K562 (cell line): Measurements from ENCODE around the gene FGF21. TPM values are rescaled to one million over a fixed set of nuclear protein-coding genes. Genes with fewer than 3 reads are reported as not detected.

Source experiments
- CBX1 ChIP-seq: sonication (generic); IDR thresholded peaks from 2 replicates; pipeline ENCODE4 v1.6.1; 2016; ENCODE audit warnings: antibody characterized with exemption, low read depth, mild to moderate bottlenecking
- CBX2 ChIP-seq: fragments of 200-600 bp; sonication (generic); IDR thresholded peaks from one replicate; pipeline ENCODE4 v1.6.1; 2012; ENCODE audit warnings: mild to moderate bottlenecking, low read length, inconsistent platforms; ENCODE audit not compliant: insufficient read depth, poor library complexity, severe bottlenecking
- CBX5 ChIP-seq: IDR thresholded peaks from 2 replicates; pipeline ENCODE4 v1.6.1; 2014; ENCODE audit warnings: low read depth, borderline replicate concordance
- CHCHD3 ChIP-seq: fragments of 250-450 bp; sonication (Bioruptor Pico); IDR thresholded peaks from 2 replicates; pipeline ENCODE4 v2.1.2; 2022; ENCODE audit warnings: mild to moderate bottlenecking
- CHD2 ChIP-seq: IDR thresholded peaks from 2 replicates; pipeline ENCODE4 v1.6.1; 2011; ENCODE audit warnings: low read depth, low read length
- DACH1 ChIP-seq: fragments of 450-650 bp; IDR thresholded peaks from 2 replicates; pipeline ENCODE4 v1.6.1; 2018; ENCODE audit not compliant: partially characterized antibody
- DPF2 ChIP-seq: fragments of 450-650 bp; IDR thresholded peaks from 2 replicates; pipeline ENCODE4 v1.6.1; 2016
- EP400 ChIP-seq: fragments of 450-650 bp; IDR thresholded peaks from 2 replicates; pipeline ENCODE4 v1.6.1; 2017; ENCODE audit warnings: antibody characterized with exemption, mild to moderate bottlenecking, moderate library complexity
- FOXJ3 ChIP-seq: sonication (generic); formaldehyde crosslinking; IDR thresholded peaks from 2 replicates; pipeline ENCODE4 v1.4.0; 2020; ENCODE audit warnings: mild to moderate bottlenecking, missing genetic modification reagents
- ILK ChIP-seq: fragments of 450-650 bp; IDR thresholded peaks from 2 replicates; pipeline ENCODE4 v1.6.1; 2016; ENCODE audit warnings: missing genetic modification characterization, low read depth, mild to moderate bottlenecking, missing compliant biosample characterization, moderate library complexity, borderline replicate concordance
- KDM2B ChIP-seq: fragments of 250-450 bp; sonication (Bioruptor Pico); IDR thresholded peaks from 2 replicates; pipeline ENCODE4 v1.8.0; 2021; ENCODE audit warnings: mild to moderate bottlenecking, moderate library complexity
- KLF6 ChIP-seq: fragments of 250-450 bp; sonication (Bioruptor Pico); IDR thresholded peaks from 2 replicates; pipeline ENCODE4 v1.4.0; 2020; ENCODE audit warnings: mild to moderate bottlenecking, moderate library complexity, borderline replicate concordance
- MAZ ChIP-seq, 2 experiments: fragments of 450-650 bp in 1 of 2; sonication (generic) in 1 of 2; formaldehyde crosslinking; IDR thresholded peaks in 1 of 2; conservative IDR thresholded peaks in 1 of 2; 2 replicates each; pipeline versions ENCODE4 v1.4.0 to v1.5.0; 2020; ENCODE audit warnings: mild to moderate bottlenecking in 1 of 2, missing genetic modification reagents in 1 of 2
- NCOA2 ChIP-seq, 2 experiments: fragments of 450-650 bp; IDR thresholded peaks; 2 replicates each; pipeline ENCODE4 v1.6.1; 2018; ENCODE audit warnings: mild to moderate bottlenecking in 2 of 2, moderate library complexity in 1 of 2; ENCODE audit not compliant: partially characterized antibody in 2 of 2
- NFXL1 ChIP-seq: fragments of 450-650 bp; formaldehyde crosslinking; IDR thresholded peaks from 2 replicates; pipeline ENCODE4 v1.4.0; 2021; ENCODE audit warnings: mild to moderate bottlenecking
- NR1H2 ChIP-seq: sonication (generic); formaldehyde crosslinking; IDR thresholded peaks from 2 replicates; pipeline ENCODE4 v1.4.0; 2020; ENCODE audit warnings: mild to moderate bottlenecking, missing genetic modification reagents
- PTBP1 ChIP-seq: fragments of 200-400 bp; formaldehyde crosslinking; IDR thresholded peaks from 2 replicates; pipeline ENCODE4 v1.6.1; 2017; ENCODE audit warnings: low read depth, low read length
- RBM14 ChIP-seq: fragments of 200-400 bp; formaldehyde crosslinking; IDR thresholded peaks from 2 replicates; pipeline ENCODE4 v1.6.1; 2018; ENCODE audit warnings: low read depth, mild to moderate bottlenecking, low read length, moderate library complexity, borderline replicate concordance; ENCODE audit not compliant: insufficient read depth
- SMARCB1 ChIP-seq: IDR thresholded peaks from 2 replicates; pipeline ENCODE4 v1.6.1; 2011; ENCODE audit warnings: improper control_type of control experiment, low read depth; ENCODE audit not compliant: insufficient read length
- SREBF2 ChIP-seq: sonication (generic); formaldehyde crosslinking; IDR thresholded peaks from 2 replicates; pipeline ENCODE4 v1.4.0; 2020; ENCODE audit warnings: mild to moderate bottlenecking, missing genetic modification reagents
- STAT5A ChIP-seq: IDR thresholded peaks from 2 replicates; pipeline ENCODE4 v1.6.1; 2012; ENCODE audit warnings: low read length, inconsistent platforms, borderline replicate concordance
- SUPT5H ChIP-seq: fragments of 450-650 bp; IDR thresholded peaks from 2 replicates; pipeline ENCODE4 v1.6.1; 2016
- XRCC4 ChIP-seq: IDR thresholded peaks from one replicate; pipeline ENCODE4 v1.6.1; 2011; ENCODE audit not compliant: insufficient read depth, insufficient read length; ENCODE audit errors: extremely low read depth
- ZFP1 ChIP-seq: fragments of 450-650 bp; formaldehyde crosslinking; IDR thresholded peaks from 2 replicates; pipeline ENCODE4 v1.4.0; 2020; ENCODE audit warnings: mild to moderate bottlenecking, mixed read lengths
- ZNF644 ChIP-seq: fragments of 200-800 bp; sonication (Bioruptor generic); IDR thresholded peaks from 2 replicates; pipeline ENCODE4 v1.6.1; 2016; ENCODE audit warnings: low read depth, missing genetic modification characterization, missing compliant biosample characterization
- ZZZ3 ChIP-seq: fragments of 450-650 bp; IDR thresholded peaks from 2 replicates; pipeline ENCODE4 v1.6.1; 2016; ENCODE audit warnings: antibody characterized with exemption, mild to moderate bottlenecking, moderate library complexity
- polyA plus RNA-seq, 8 experiments: library from polyadenylated mRNA; depleted of rRNA in 4 of 8; stranded (reverse) in 5 of 8; unstranded in 3 of 8; fragments of >200 nt; fragmentation: Nextera tagmentation in 2 of 8; fragmentation: Illumina TruSeq in 1 of 8; extraction: Ambion mirVana in 2 of 8; extraction: Trizol in 1 of 8; gene quantifications; 2 replicates each; pipeline versions ENCODE4 v1.2.1 to v1.2.3, GENCODE V29; 2011 to 2014; ENCODE audit warnings: inconsistent platforms in 1 of 8, missing spikeins in 1 of 8
- total RNA-seq, 7 experiments: library from RNA; depleted of rRNA in 6 of 7; stranded (reverse); fragments of >200 nt in 6 of 7; fragmentation: Illumina TruSeq in 2 of 7; extraction: Trizol in 2 of 7; gene quantifications; 2 replicates each; pipeline versions ENCODE4 v1.2.1 to v1.2.3, GENCODE V29; 2011 to 2021; ENCODE audit warnings: low replicate concordance in 1 of 7
- TF ChIP-seq, protein P1 (sequence below): sonication (generic); formaldehyde crosslinking; IDR thresholded peaks from 2 replicates; pipeline ENCODE4 v1.8.0; 2023; ENCODE audit warnings: mild to moderate bottlenecking, missing genetic modification reagents
- TF ChIP-seq, protein P2 (sequence below): sonication (generic); formaldehyde crosslinking; IDR thresholded peaks from 2 replicates; pipeline ENCODE4 v1.8.1; 2023; ENCODE audit warnings: mild to moderate bottlenecking, missing genetic modification reagents, moderate library complexity

The FGF21 gene
- total and polyA plus RNA-seq, 9 of the 15 experiments (the other 6 are each of a cell fraction or from before 2014, with no cell fraction given): 0.04 to 0.77 (median 0.09) TPM; not detected in 6

DNA sequence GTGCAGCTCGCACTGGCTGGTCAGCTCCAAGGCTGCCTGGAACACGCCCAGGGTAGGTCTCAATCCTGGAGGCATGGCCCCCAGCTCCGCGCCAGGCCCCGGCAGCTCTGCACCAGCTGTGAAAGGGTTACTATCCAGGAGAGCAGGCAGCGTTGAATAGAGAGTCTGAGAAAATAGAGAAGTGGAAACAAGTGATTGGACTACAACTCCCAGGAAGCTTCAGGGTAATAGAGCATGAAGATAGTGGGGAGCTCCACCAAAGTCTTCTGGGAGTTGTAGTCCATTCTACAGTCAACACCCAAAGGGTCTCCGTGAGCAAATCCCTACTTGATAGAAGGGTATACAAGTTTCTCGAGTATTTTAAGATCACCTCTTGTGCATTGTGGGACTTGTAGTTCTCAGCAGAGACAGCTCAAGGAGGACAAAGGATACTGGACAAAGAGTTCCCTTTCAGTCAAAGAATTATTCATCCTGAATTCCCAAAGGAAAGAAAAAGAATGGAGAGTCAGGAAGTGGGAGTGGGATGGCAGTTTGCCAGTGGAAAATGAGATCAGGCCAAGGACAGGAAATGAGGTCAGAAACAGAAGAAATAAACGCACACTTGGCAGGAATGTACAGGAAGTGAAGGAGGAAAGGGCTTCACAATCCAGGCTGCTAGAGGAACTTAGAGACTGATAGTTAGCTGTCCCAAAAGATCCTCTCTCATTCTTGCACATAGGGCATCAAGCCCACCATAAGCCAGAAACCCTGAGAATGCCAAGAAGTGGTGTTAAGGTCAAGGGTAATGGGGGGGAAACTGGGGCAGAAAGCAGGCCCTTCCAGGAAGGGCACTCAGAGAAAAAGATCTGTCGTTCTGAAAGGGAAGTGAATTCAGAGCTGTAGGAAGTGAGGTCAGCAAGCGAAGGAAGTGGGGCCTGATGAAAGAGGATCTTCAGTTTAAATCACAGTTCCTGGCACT, 30.2 kb upstream of the FGF21 start (continued):
- TF ChIP-seq, protein P1, sequence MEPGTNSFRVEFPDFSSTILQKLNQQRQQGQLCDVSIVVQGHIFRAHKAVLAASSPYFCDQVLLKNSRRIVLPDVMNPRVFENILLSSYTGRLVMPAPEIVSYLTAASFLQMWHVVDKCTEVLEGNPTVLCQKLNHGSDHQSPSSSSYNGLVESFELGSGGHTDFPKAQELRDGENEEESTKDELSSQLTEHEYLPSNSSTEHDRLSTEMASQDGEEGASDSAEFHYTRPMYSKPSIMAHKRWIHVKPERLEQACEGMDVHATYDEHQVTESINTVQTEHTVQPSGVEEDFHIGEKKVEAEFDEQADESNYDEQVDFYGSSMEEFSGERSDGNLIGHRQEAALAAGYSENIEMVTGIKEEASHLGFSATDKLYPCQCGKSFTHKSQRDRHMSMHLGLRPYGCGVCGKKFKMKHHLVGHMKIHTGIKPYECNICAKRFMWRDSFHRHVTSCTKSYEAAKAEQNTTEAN: no peak
- TF ChIP-seq ZFP1 (CRISPR knock-in tag) (no peak), STAT5A (no peak), NFXL1 (no peak), CBX5 (no peak), ZNF644 (tag) (peak; percentile 91), KDM2B (CRISPR knock-in tag) (no peak), CHD2 (no peak), DPF2 (peak; percentile 52), XRCC4 (no peak), MAZ (CRISPR knock-in tag; conservative IDR thresholded peaks at IDR 0.05 in 1 of 2, IDR thresholded peaks at IDR 0.05 in 1 of 2) (peak in 1 of 2 experiments; percentile 24; a peak in 1 of 4 replicates), NCOA2 (IDR thresholded peaks at IDR 0.05; ENCODE audit: partially characterized antibody in 2 of 2) (no peak), SREBF2 (no peak), ILK (tag) (no peak), ZZZ3 (no peak), DACH1 (no peak), NR1H2 (CRISPR knock-in tag) (no peak), RBM14 (no peak), CBX2 (no peak), FOXJ3 (no peak), SUPT5H (peak; percentile 50), SMARCB1 (no peak), PTBP1 (no peak), EP400 (peak; percentile 50), CBX1 (no peak), KLF6 (CRISPR knock-in tag) (no peak; the same call in 1 of the 2 replicates), CHCHD3 (CRISPR knock-in tag) (no peak)
- TF ChIP-seq, protein P2, sequence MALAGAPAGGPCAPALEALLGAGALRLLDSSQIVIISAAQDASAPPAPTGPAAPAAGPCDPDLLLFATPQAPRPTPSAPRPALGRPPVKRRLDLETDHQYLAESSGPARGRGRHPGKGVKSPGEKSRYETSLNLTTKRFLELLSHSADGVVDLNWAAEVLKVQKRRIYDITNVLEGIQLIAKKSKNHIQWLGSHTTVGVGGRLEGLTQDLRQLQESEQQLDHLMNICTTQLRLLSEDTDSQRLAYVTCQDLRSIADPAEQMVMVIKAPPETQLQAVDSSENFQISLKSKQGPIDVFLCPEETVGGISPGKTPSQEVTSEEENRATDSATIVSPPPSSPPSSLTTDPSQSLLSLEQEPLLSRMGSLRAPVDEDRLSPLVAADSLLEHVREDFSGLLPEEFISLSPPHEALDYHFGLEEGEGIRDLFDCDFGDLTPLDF (CRISPR knock-in tag): no peak
